Keratinocyte (primary cell): ENCODE results near the gene RHOF. TPM values are rescaled to one million over a fixed set of nuclear protein-coding genes. Genes with fewer than 3 reads are reported as not detected.

Source experiments
- DNase-seq: peaks from one replicate; pipeline ENCODE4 v3.0.0-alpha.2; 2011; ENCODE audit warnings: low read depth, missing footprints, low spot score
- FAIRE-seq: peaks from 2 replicates; lab custom pipeline; 2011; peaks lifted over from hg19 to GRCh38; lab: Jason Lieb, UNC
- H2AFZ ChIP-seq: 2 replicates; pipeline ENCODE4 v1.6.0; 2012; ENCODE audit warnings: low read length, control low read depth, inconsistent platforms; ENCODE audit not compliant: control insufficient read depth
- H3K27ac ChIP-seq: 2 replicates; pipeline ENCODE4 v1.5.1; 2011; ENCODE audit warnings: low read length; ENCODE audit not compliant: control insufficient read depth, insufficient read depth
- H3K27me3 ChIP-seq: 3 replicates; pipeline ENCODE4 v1.6.0; 2011; ENCODE audit warnings: low read length; ENCODE audit not compliant: control insufficient read depth, insufficient read depth; ENCODE audit errors: extremely low read depth
- H3K36me3 ChIP-seq, 2 experiments: 2 replicates in 1 of 2; 3 replicates in 1 of 2; pipeline ENCODE4 v1.5.1; 2011; ENCODE audit warnings: low read length in 2 of 2, mild to moderate bottlenecking in 1 of 2; ENCODE audit not compliant: control insufficient read depth in 2 of 2, insufficient read depth in 2 of 2; ENCODE audit errors: extremely low read depth in 1 of 2
- H3K4me1 ChIP-seq: 3 replicates; pipeline ENCODE4 v1.5.1; 2011; ENCODE audit warnings: low read length; ENCODE audit not compliant: control insufficient read depth, insufficient read depth; ENCODE audit errors: extremely low read depth
- H3K4me2 ChIP-seq: 3 replicates; pipeline ENCODE4 v1.6.0; 2011; ENCODE audit warnings: low read depth, low read length; ENCODE audit not compliant: control insufficient read depth, insufficient read depth; ENCODE audit errors: extremely low read depth
- H3K4me3 ChIP-seq, 3 experiments: fragments of 200-600 bp in 1 of 3; sonication (generic) in 1 of 3; 2 replicates in 2 of 3; 3 replicates in 1 of 3; pipeline ENCODE4 v1.5.1; 2011 to 2016; ENCODE audit warnings: low read length in 3 of 3, mild to moderate bottlenecking in 3 of 3, control low read depth in 2 of 3, inconsistent platforms in 1 of 3, low read depth in 1 of 3, mixed read lengths in 1 of 3, mixed run types in 1 of 3, moderate library complexity in 1 of 3; ENCODE audit not compliant: control insufficient read depth in 2 of 3, insufficient read depth in 2 of 3; ENCODE audit errors: extremely low read depth in 1 of 3
- H3K79me2 ChIP-seq: 2 replicates; pipeline ENCODE4 v1.6.0; 2012; ENCODE audit warnings: low read length; ENCODE audit not compliant: control insufficient read depth, insufficient read depth
- H3K9ac ChIP-seq: 3 replicates; pipeline ENCODE4 v1.6.0; 2011; ENCODE audit warnings: low read length; ENCODE audit not compliant: control insufficient read depth, insufficient read depth; ENCODE audit errors: extremely low read depth
- H3K9me1 ChIP-seq: 3 replicates; pipeline ENCODE4 v1.6.0; 2011; ENCODE audit warnings: low read length; ENCODE audit not compliant: control insufficient read depth, insufficient read depth; ENCODE audit errors: extremely low read depth
- H3K9me3 ChIP-seq: 2 replicates; pipeline ENCODE4 v1.5.1; 2012; ENCODE audit warnings: low read depth, low read length; ENCODE audit not compliant: control insufficient read depth
- H4K20me1 ChIP-seq: 3 replicates; pipeline ENCODE4 v1.6.0; 2011; ENCODE audit warnings: low read length; ENCODE audit not compliant: control insufficient read depth, insufficient read depth; ENCODE audit errors: extremely low read depth
- EZH2 ChIP-seq: IDR thresholded peaks from one replicate; pipeline ENCODE4 v1.6.1; 2012; ENCODE audit warnings: inconsistent platforms, mild to moderate bottlenecking, low read length, moderate library complexity
- dilution Hi-C: fragments of 300-500 bp; cut with MboI; formaldehyde crosslinking; loops from one replicate; pipeline ENCODE4 v1.7.0; 2020; ENCODE audit warnings: low sequenced_read_pairs; ENCODE audit not compliant: extremely low pct_ligation_motif_present
- polyA plus RNA-seq, 5 experiments: library from polyadenylated mRNA; depleted of rRNA in 3 of 5; stranded (reverse) in 3 of 5; stranded (forward) in 1 of 5; unstranded in 1 of 5; fragments of >200 nt; gene quantifications; 1 replicate in 1 of 5; 2 replicates in 3 of 5; 3 replicates in 1 of 5; pipeline versions ENCODE4 v1.2.1 to v1.2.3, GENCODE V29; 2011 to 2012; ENCODE audit warnings: missing spikeins in 2 of 5, low read depth in 1 of 5, low replicate concordance in 1 of 5
- TF ChIP-seq, protein P1 (sequence below), 3 experiments: IDR thresholded peaks in 1 of 3; conservative IDR thresholded peaks in 1 of 3; optimal IDR thresholded peaks in 1 of 3; 2 replicates in 2 of 3; 3 replicates in 1 of 3; pipeline versions ENCODE3 to v1.5.1; 2011; ENCODE audit warnings: low read length in 3 of 3, mild to moderate bottlenecking in 3 of 3, moderate library complexity in 2 of 3, control low read depth in 1 of 3, inconsistent platforms in 1 of 3; ENCODE audit not compliant: insufficient read depth in 2 of 3; ENCODE audit errors: extremely low read depth in 1 of 3

The RHOF gene
- polyA plus RNA-seq, 1 donor (not counting 4 experiments of a cell fraction or from before 2014, with no cell fraction given) = 2.8 TPM

DNA sequence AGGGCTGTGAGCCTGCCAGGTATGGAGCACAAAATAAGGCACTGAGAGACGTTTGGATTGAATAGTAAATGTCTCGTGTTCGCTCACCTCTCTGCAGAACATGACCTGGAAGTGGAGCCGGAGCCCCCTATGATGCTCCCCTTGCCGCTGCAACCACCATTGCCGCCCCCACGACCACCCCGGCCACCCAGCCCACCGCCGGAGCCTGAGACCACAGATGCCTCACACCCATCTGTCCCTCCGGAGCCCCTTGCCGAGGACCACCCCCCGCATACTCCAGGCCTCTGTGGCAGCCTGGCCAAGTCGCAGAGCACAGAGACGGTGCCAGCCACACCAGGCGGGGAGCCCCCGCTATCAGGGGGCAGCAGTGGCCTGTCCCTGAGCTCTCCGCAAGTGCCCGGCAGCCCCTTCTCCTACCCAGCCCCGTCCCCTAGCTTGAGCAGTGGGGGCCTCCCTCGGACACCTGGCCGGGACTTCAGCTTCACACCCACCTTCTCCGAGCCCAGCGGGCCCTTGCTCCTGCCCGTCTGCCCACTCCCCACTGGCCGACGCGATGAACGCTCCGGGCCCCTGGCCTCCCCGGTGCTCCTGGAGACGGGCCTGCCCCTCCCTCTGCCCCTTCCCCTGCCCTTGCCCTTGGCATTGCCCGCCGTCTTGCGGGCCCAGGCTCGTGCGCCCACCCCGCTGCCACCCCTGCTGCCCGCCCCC lies 29.1 kb upstream of the RHOF start:
- dilution Hi-C loops = no loop called here

DNA sequence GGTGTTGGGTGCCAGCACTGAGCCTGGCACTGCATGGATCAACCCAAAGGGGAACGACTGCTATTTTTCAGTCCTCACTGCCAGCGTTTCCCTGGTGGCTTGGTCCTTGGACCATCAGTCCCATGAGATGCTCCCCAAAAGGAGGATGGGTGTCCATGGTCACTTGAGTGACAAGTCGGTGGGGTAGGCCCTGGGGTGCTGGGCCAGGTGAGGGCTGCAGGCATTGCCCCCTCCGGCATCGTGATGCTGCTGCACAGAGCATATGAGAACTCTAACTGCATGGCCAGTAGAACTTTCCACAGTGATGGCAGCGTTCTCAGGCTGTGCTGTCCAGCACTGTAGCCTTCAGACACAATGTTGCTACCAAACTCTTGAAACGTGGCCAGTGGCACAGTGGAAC lies 26.6 kb upstream of the RHOF start:
- Histone ChIP-seq H3K27ac (no peak overlapping the region), H3K27me3 (no peaks in the 10 kb centered on the region), H2AFZ (no peak overlapping the region), H3K9me1 (no peaks in the 10 kb centered on the region), H3K4me3 (no peak overlapping the region), H3K4me1 (no peaks in the 10 kb centered on the region), H3K36me3 (peaks cover 40 to 44% of the 10 kb centered on the region in 2 experiments), H3K4me2 (no peak overlapping the region), H3K79me2 (peaks cover 3% of the 10 kb centered on the region), H3K9me3 (no peaks in the 10 kb centered on the region), H4K20me1 (no peaks in the 10 kb centered on the region), H3K9ac (no peak overlapping the region)
- dilution Hi-C loops = no loop called here
- DNase-seq (no peak), FAIRE-seq (no peak)
- no peak for TF ChIP-seq EZH2
- TF ChIP-seq, protein P1, sequence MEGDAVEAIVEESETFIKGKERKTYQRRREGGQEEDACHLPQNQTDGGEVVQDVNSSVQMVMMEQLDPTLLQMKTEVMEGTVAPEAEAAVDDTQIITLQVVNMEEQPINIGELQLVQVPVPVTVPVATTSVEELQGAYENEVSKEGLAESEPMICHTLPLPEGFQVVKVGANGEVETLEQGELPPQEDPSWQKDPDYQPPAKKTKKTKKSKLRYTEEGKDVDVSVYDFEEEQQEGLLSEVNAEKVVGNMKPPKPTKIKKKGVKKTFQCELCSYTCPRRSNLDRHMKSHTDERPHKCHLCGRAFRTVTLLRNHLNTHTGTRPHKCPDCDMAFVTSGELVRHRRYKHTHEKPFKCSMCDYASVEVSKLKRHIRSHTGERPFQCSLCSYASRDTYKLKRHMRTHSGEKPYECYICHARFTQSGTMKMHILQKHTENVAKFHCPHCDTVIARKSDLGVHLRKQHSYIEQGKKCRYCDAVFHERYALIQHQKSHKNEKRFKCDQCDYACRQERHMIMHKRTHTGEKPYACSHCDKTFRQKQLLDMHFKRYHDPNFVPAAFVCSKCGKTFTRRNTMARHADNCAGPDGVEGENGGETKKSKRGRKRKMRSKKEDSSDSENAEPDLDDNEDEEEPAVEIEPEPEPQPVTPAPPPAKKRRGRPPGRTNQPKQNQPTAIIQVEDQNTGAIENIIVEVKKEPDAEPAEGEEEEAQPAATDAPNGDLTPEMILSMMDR (optimal IDR thresholded peaks at IDR 0.05 in 1 of 3, IDR thresholded peaks at IDR 0.05 in 1 of 3, conservative IDR thresholded peaks at IDR 0.05 in 1 of 3; ENCODE audit: extremely low read depth in 1 of 3, insufficient read depth in 2 of 3, low read length in 3 of 3) = no peak

More for the DNA sequence above, 29.1 kb upstream of the RHOF start:
- Histone ChIP-seq H2AFZ (no peak overlapping the region), H3K4me3 (no peak overlapping the region), H3K27ac (no peak overlapping the region), H3K36me3 (peaks cover 31 to 43% of the 10 kb centered on the region in 2 experiments), H3K9ac (no peak overlapping the region), H3K9me3 (no peaks in the 10 kb centered on the region), H3K27me3 (no peaks in the 10 kb centered on the region), H3K9me1 (no peaks in the 10 kb centered on the region), H3K79me2 (peaks cover 3% of the 10 kb centered on the region), H3K4me2 (no peak overlapping the region), H4K20me1 (no peaks in the 10 kb centered on the region), H3K4me1 (no peaks in the 10 kb centered on the region)
- DNase-seq (no peak), FAIRE-seq (no peak)
- TF ChIP-seq, protein P1 (optimal IDR thresholded peaks at IDR 0.05 in 1 of 3, IDR thresholded peaks at IDR 0.05 in 1 of 3, conservative IDR thresholded peaks at IDR 0.05 in 1 of 3; ENCODE audit: extremely low read depth in 1 of 3, insufficient read depth in 2 of 3, low read length in 3 of 3) = no peak
- TF ChIP-seq EZH2 = no peak
